Activated naive CD8-positive, alpha-beta T cell treated with anti-CD3 and anti-CD28 coated beads, Interleukin-2, amount 10 ng/mL, durations not matched to agents 7 days and 5 days (primary cell): ENCODE measurements around the gene DPP6. TPM values are rescaled to one million over a fixed set of nuclear protein-coding genes. Genes with fewer than 3 reads are reported as not detected.

ENCODE experiments used
- ATAC-seq: fragments of 150-1000 bp; cut with Tn5 transposase; one replicate; pipeline ENCODE4 v1.10.0; 2021; ENCODE audit warnings: low read depth, moderate library complexity
- POLR2A ChIA-PET: fragments of 350-600 bp; sonication (Branson Sonifier 250); formaldehyde crosslinking; loops from one replicate; lab custom pipeline; 2021; ENCODE audit warnings: antibody characterized with exemption; lab: Charles Lee
- DNase-seq: peaks from one replicate; pipeline ENCODE4 v3.0.0; 2021
- H3K27ac Mint-ChIP-seq: one replicate; pipeline ENCODE4 v1.8.0; 2022; ENCODE audit warnings: mild to moderate bottlenecking, mixed read lengths
- H3K27me3 Mint-ChIP-seq: one replicate; pipeline ENCODE4 v1.8.0; 2022; ENCODE audit warnings: mild to moderate bottlenecking, moderate library complexity, mixed read lengths
- H3K36me3 Mint-ChIP-seq: one replicate; pipeline ENCODE4 v1.8.0; 2021; ENCODE audit warnings: mild to moderate bottlenecking, mixed read lengths
- H3K4me1 Mint-ChIP-seq: one replicate; pipeline ENCODE4 v1.8.0; 2021; ENCODE audit warnings: mixed read lengths
- H3K4me3 Mint-ChIP-seq: one replicate; pipeline ENCODE4 v1.8.0; 2022; ENCODE audit warnings: mild to moderate bottlenecking, moderate library complexity, mixed read lengths
- H3K9me3 Mint-ChIP-seq: one replicate; pipeline ENCODE4 v1.8.0; 2021; ENCODE audit warnings: mixed read lengths
- total RNA-seq, 2 experiments: library from RNA; stranded (reverse); gene quantifications; one replicate each; pipeline ENCODE4 v1.2.3, GENCODE V29; 2021

DPP6 gene
- total RNA-seq, 2 experiments from 2014 or later = not detected

DNA sequence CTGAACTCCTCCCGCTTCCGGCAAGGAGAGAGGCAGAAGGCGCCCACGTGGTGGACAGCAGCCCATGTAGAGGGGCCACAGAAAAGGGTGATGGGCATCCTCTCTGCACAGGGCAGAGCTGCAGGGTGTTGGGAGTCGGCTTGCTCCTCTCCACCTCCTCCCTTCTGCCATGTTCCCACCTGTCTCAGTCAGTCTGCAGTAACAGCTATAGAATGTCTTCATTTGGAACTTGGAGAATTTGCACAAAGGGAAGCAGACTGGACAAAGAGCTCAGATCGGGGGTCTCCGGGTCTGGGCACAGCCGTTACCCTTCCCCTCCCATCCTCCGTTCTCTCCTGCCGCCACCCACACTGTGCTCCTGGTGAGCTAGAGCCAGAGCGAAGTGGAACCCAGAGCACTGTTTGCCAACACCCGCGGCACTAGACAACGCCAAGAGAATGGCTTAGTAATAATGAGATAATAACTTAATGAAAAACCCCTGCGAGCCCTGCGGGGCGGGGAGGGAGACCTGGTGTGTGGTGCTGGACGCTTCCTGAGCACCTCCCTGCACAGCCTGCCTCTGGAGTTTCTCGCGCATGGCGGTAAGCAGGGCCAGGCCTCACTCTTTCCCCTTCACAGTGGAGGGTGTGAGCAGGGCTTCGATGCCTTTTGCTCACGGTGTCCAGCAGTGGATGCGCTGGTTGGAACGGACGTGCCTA, 696.0 kb downstream of the DPP6 start:
- POLR2A ChIA-PET = no interaction called here
- no peaks in the 10 kb centered on the region for H3K27me3 Mint-ChIP-seq
- H3K36me3 Mint-ChIP-seq = no peaks in the 10 kb centered on the region
- no peak for DNase-seq
- no peaks in the 10 kb centered on the region for H3K4me1 Mint-ChIP-seq
- H3K4me3 Mint-ChIP-seq = no peak overlapping the region
- H3K9me3 Mint-ChIP-seq = no peaks in the 10 kb centered on the region
- no peak for ATAC-seq
- H3K27ac Mint-ChIP-seq = no peak overlapping the region

DNA sequence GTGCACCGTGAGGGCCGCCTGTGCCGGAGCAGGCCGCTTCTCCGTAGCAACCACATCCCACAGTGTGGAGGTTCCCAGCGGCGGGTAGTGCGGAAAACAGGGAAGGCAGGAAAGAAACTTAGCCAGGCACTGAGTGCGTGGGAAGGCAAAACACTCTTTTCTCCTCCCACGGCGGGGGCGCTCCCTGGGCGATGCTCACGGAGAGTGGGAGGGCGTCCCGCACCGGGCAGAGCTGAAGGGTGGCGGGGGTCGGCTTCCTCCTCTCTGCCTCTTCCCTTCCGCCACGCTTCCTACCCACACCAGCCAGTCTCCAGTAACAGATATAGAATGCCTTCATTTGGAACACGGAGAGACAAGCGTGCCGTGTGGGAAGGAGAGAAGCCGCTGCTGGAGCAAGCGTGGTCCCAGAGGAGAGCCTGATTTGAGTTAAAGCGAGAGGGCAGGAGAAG, 698.2 kb downstream of the DPP6 start:
- no peak overlapping the region for H3K27ac Mint-ChIP-seq
- H3K4me1 Mint-ChIP-seq = no peaks in the 10 kb centered on the region
- POLR2A ChIA-PET = no interaction called here
- DNase-seq (no peak), ATAC-seq (no peak)
- H3K4me3 Mint-ChIP-seq = no peak overlapping the region
- no peaks in the 10 kb centered on the region for H3K9me3 Mint-ChIP-seq
- H3K27me3 Mint-ChIP-seq = no peaks in the 10 kb centered on the region
- no peaks in the 10 kb centered on the region for H3K36me3 Mint-ChIP-seq

DNA sequence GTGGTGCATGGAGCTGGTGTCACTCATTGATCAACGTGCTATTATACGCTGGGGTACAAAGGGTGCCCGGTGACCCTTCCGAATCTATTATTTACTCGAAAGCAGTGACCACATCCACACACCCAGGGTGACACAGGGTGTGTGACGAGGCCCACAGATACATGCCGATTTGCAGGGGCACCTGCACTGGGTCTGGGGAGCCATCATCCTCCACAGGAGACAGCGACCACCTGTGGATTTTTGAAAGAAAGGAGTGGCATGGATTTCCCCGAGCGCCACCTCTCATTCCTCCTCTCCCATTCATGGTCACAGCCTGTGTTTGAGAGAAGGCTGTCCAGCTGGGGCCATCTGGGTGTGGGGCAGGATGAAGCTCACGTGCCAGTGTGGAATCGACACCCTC, 701.0 kb downstream of the DPP6 start:
- H3K4me1 Mint-ChIP-seq = no peaks in the 10 kb centered on the region
- no peaks in the 10 kb centered on the region for H3K27me3 Mint-ChIP-seq
- H3K36me3 Mint-ChIP-seq = no peaks in the 10 kb centered on the region
- DNase-seq = no peak
- no peak overlapping the region for H3K4me3 Mint-ChIP-seq
- no peak for ATAC-seq
- no peaks in the 10 kb centered on the region for H3K9me3 Mint-ChIP-seq
- POLR2A ChIA-PET = no interaction called here
- H3K27ac Mint-ChIP-seq = no peak overlapping the region

DNA sequence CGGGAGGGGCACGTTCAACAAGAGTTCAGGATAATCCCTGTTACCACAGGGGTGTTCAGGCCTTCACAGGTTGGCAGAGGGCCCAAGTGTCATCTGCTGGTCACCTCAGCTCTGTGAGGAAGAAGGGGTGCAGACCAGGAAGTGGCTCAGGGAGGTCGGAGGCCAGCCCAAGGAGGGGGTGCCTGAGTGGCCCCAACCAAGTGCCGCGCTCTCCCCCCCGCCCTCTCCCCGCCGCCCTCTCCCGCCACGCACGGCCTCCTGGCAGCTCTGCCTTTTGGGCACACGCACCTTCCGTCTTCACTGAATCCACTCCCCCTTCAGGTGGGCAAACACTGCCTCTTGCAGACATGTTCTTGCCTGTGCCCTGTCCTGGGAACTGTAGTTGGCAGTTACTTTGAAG, 705.6 kb downstream of the DPP6 start:
- ATAC-seq (no peak), DNase-seq (no peak)
- no peaks in the 10 kb centered on the region for H3K36me3 Mint-ChIP-seq
- H3K9me3 Mint-ChIP-seq = no peaks in the 10 kb centered on the region
- H3K27ac Mint-ChIP-seq = no peak overlapping the region
- H3K27me3 Mint-ChIP-seq = no peaks in the 10 kb centered on the region
- no peak overlapping the region for H3K4me3 Mint-ChIP-seq
- no peaks in the 10 kb centered on the region for H3K4me1 Mint-ChIP-seq
- POLR2A ChIA-PET = no interaction called here

DNA sequence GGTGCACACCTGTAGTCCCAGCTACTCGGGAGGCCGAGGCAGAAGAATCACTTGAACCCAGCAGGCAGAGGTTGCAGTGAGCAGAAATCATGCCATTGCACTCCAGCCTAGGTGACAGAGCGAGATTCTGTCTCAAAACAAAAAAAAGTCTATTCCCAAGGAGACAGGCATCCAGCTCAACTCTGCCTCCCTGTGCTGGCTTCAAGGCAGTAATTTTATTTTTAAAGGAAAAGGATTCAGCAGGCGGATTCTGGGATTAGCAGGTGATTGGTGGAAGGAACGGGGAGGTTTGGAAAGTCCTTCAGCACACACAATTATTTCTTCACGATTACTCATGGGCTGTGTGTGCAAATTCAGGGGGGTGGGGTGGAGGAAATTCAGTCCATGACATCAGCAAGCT, 707.8 kb downstream of the DPP6 start:
- no peak for ATAC-seq
- H3K36me3 Mint-ChIP-seq = no peaks in the 10 kb centered on the region
- no peaks in the 10 kb centered on the region for H3K9me3 Mint-ChIP-seq
- no peak overlapping the region for H3K27ac Mint-ChIP-seq
- H3K4me3 Mint-ChIP-seq = no peak overlapping the region
- POLR2A ChIA-PET = no interaction called here
- H3K27me3 Mint-ChIP-seq = no peaks in the 10 kb centered on the region
- no peak for DNase-seq
- no peaks in the 10 kb centered on the region for H3K4me1 Mint-ChIP-seq

DNA sequence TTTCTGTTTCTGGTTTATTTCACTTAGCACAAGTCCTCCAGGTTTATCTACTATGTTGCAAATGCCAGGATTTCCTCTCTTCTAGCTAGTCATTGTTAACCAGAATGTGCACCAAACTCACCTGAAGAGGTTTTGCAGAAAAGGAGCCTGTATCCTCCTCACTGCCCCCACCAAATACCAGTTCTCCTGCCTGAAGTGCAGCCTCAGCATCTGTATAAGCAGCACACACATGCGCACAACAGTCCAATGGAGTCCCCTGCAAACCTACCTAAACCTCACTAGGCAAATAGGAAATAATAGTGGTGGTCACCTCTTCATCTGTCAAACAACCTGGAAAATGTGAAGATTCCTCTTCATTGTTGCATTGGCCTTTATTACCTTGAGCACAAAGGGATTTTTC, 712.9 kb downstream of the DPP6 start:
- H3K4me1 Mint-ChIP-seq = no peaks in the 10 kb centered on the region
- ATAC-seq (no peak), DNase-seq (no peak)
- H3K27ac Mint-ChIP-seq = no peak overlapping the region
- no peaks in the 10 kb centered on the region for H3K9me3 Mint-ChIP-seq
- no peaks in the 10 kb centered on the region for H3K36me3 Mint-ChIP-seq
- H3K4me3 Mint-ChIP-seq = no peak overlapping the region
- no peaks in the 10 kb centered on the region for H3K27me3 Mint-ChIP-seq
- POLR2A ChIA-PET = no interaction called here

DNA sequence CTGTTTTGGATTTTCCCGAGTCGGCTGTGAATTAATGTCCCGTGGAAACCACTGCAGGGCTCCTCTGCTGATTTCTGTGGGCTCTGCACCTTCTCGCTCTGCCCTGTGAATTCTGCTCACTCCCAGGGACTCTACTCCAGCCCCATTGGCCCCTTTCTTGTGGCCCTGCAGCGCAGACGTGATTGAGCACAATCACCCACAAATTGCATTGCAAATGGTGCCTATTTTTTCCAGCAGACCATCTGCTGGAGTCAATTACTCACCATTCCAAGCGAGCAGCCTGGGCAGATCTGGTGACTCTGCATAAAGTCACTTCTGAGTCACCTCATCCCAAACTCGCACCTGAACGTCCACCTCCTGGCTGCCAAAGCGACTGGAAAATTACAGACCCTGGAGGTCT, 714.9 kb downstream of the DPP6 start:
- ATAC-seq = no peak
- no peaks in the 10 kb centered on the region for H3K36me3 Mint-ChIP-seq
- H3K27ac Mint-ChIP-seq = no peak overlapping the region
- POLR2A ChIA-PET = no interaction called here
- peaks cover 2% of the 10 kb centered on the region for H3K27me3 Mint-ChIP-seq
- no peaks in the 10 kb centered on the region for H3K4me1 Mint-ChIP-seq
- H3K4me3 Mint-ChIP-seq = no peak overlapping the region
- DNase-seq = no peak
- H3K9me3 Mint-ChIP-seq = no peaks in the 10 kb centered on the region

DNA sequence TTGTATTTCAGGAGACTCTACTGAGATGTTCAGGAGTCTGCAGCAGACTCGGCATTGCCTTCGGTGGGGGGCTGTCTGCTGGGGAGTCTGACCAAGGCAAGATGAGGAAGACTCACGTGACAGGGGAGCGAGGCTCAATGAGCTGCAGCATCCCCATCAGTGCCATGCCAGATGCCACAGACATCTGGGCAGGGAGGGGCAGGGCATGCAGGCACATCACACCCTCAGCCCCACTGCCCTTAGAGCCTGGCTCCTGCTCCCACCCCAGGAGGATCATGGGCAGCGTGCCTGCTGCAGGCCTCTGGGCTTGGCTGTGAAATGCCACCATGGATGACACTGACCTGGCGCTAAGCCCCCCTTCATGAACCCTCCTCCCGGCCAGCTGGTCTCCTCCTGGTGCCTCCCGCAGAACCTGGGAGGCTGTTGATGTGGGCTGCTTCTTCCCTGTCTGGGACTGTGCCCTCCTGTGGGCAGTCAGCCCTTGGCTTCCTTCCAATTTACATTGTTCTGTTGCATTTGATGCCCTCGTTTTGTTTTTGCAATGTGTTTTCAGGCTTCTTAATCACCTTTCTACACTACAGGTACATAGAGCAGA, 715.7 kb downstream of the DPP6 start:
- Mint-ChIP-seq H3K27me3 (peaks cover 2% of the 10 kb centered on the region), H3K4me1 (no peaks in the 10 kb centered on the region), H3K4me3 (no peak overlapping the region), H3K9me3 (no peaks in the 10 kb centered on the region), H3K36me3 (no peaks in the 10 kb centered on the region), H3K27ac (no peak overlapping the region)
- ATAC-seq = no peak
- no peak for DNase-seq
- POLR2A ChIA-PET = no interaction called here

DNA sequence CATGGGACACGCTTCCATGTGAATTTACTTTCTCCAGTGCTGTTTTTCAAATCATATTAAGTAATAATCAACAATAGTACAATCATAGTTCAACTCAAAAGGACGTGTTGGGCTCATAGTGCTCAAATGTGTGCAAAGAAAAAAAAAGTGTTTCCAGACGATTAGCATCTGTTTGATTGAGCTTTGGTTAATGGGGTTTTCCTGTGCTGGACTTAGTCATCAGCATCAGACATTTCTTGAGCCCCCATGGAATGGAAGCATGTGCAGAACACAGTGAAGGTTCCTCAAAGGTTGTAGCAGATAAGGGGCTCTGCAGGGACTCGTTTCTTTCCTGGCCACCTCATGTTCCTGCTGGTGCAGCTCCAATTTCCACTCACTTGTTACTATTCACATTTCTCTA, 716.8 kb downstream of the DPP6 start:
- no peak overlapping the region for H3K4me3 Mint-ChIP-seq
- ATAC-seq = no peak
- H3K27me3 Mint-ChIP-seq = peaks cover 2% of the 10 kb centered on the region
- POLR2A ChIA-PET = no interaction called here
- no peak for DNase-seq
- H3K36me3 Mint-ChIP-seq = no peaks in the 10 kb centered on the region
- H3K9me3 Mint-ChIP-seq = no peaks in the 10 kb centered on the region
- H3K4me1 Mint-ChIP-seq = no peaks in the 10 kb centered on the region
- no peak overlapping the region for H3K27ac Mint-ChIP-seq

DNA sequence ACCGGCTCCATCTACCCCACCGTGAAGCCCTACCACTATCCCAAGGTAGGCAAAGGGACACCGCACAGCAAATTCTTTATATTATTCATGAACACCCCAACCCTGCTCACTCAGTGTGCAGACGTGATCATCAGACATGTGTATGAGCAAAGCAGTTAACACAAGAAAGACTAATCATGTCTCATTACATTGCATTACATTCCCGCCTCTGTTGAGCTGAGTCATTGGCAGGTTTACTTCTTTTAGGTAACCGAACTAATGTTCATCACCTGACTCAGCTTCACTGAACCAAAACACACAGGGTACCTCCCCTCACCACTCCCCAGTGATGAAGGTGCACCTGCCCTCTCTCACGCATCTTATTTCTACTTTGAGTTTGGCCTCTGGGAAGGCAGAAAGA, 717.3 kb downstream of the DPP6 start:
- Mint-ChIP-seq H3K27ac (no peak overlapping the region), H3K36me3 (no peaks in the 10 kb centered on the region), H3K27me3 (peaks cover 2% of the 10 kb centered on the region), H3K4me1 (no peaks in the 10 kb centered on the region), H3K4me3 (no peak overlapping the region), H3K9me3 (no peaks in the 10 kb centered on the region)
- POLR2A ChIA-PET = no interaction called here
- DNase-seq (no peak), ATAC-seq (no peak)

DNA sequence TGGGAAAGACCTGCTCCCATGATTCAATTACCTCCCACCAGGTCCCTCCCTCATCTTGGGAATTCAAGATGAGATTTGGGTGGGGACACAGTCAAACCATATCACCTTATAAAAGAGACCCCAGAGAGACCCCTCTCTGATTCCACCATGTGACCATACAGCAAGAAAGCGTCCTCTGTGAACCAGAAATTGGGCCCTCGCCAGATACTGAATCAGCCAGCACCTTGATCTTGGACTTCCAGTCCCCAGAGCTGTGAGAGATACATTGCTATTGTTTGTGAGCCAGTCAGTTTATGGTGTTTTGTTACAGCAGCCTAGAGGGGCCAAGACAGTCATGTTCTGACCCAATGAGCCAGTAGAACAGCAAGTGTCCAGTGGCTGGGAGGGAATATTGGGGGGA, 718.2 kb downstream of the DPP6 start:
- POLR2A ChIA-PET = no interaction called here
- Mint-ChIP-seq H3K4me1 (no peaks in the 10 kb centered on the region), H3K36me3 (no peaks in the 10 kb centered on the region), H3K27ac (no peak overlapping the region), H3K9me3 (no peaks in the 10 kb centered on the region), H3K27me3 (peaks cover 2% of the 10 kb centered on the region), H3K4me3 (no peak overlapping the region)
- ATAC-seq (no peak), DNase-seq (no peak)

DNA sequence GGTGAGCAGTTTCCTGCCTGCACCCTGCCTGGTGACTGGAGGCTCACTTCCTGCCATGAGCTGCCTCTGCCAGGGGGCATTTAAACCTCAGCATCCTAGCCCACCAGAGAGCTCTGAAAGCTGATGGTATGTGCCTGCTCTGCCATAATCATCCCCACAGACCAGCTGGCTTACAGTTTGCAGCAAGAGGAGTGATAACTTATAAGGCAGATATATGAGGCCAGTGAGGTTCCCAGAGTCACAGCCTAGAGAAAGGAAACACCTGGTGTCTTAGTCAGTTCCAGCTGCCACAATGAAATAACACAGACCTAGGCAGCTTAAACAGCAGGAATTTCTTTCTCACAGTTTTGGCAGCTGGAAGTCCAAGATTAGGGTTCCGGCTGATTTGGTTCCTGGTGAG, 718.8 kb downstream of the DPP6 start:
- POLR2A ChIA-PET = no interaction called here
- Mint-ChIP-seq H3K36me3 (no peaks in the 10 kb centered on the region), H3K27me3 (peaks cover 2% of the 10 kb centered on the region), H3K9me3 (no peaks in the 10 kb centered on the region), H3K27ac (no peak overlapping the region), H3K4me1 (no peaks in the 10 kb centered on the region), H3K4me3 (no peak overlapping the region)
- no peak for DNase-seq
- no peak for ATAC-seq

DNA sequence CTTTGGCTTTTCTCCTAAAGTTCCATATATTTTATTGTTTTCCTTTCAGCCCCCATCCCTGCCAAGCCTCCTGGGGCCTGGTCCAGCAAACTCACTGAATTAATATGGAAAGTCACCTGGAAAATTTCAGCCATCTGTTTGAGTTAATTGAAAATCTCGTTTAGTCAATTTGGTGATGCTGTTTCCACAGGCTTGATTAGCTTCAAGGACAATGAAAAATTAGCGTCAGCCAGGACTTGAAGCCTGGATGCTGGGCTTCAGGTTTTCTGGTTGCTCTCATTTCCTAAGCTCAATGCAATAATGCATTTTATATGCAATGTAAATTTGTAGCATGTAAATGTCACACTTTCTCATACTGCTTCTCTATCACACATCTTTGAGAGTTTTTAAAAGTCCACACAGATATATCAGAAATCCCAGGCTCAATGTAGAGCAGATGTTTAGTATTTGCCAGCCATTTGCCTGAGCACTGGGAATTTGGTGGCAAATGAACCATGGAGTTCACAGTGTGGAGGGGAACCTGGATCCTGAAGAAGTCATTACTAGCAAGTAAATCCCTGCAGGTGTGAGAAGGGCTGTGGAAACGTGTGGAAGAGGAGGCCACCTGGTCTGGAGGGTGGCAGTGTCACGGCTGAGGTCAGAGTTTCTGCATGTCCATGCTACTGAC, 722.2 kb downstream of the DPP6 start:
- Mint-ChIP-seq H3K27ac (no peak overlapping the region), H3K9me3 (peaks cover 6% of the 10 kb centered on the region), H3K27me3 (peaks cover 2% of the 10 kb centered on the region), H3K4me1 (no peaks in the 10 kb centered on the region), H3K36me3 (peaks cover 3% of the 10 kb centered on the region), H3K4me3 (no peak overlapping the region)
- DNase-seq (no peak), ATAC-seq (no peak)
- POLR2A ChIA-PET = no interaction called here

DNA sequence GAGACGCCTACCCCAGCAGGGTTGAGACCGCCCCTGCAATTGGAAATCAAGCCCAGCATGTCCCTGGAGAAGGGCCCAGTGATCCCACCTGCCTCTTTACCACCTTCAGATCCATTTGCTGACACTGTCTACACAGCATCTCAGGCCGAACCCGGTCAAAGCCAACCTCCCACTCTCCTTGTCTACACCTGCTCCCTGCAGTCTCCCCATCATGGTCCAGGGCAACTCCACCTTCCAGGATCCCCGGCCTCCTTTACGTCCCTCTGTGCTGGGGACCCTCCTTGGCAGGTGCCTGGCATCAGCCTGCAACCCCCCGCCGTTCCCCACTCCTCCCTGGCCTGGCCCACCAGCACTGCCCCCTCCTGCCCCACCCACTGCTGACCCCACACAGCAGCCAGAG, 723.5 kb downstream of the DPP6 start:
- Mint-ChIP-seq H3K4me1 (no peaks in the 10 kb centered on the region), H3K4me3 (no peak overlapping the region), H3K27ac (no peak overlapping the region), H3K9me3 (peaks cover 8% of the 10 kb centered on the region), H3K27me3 (no peaks in the 10 kb centered on the region), H3K36me3 (peaks cover 3% of the 10 kb centered on the region)
- POLR2A ChIA-PET = no interaction called here
- DNase-seq (no peak), ATAC-seq (no peak)
